MCF 10A (cell line): Measurements from ENCODE around the gene P3H3. TPM values are rescaled to one million over a fixed set of nuclear protein-coding genes. Genes with fewer than 3 reads are reported as not detected.

Experiments used
- BruUV-seq: library from RNA; stranded (reverse); fragments of 400-500 nt; replicated peaks from 2 replicates; lab custom pipeline; 2021; lab: Mats Ljungman, UMichigan
- CTCF ChIA-PET: fragments of 300-600 bp; sonication (Branson Sonifier 250); formaldehyde crosslinking; extraction: SDS; loops from one replicate; lab custom pipeline; 2021; ENCODE audit warnings: antibody characterized with exemption, inconsistent platforms; lab: Yijun Ruan, JAX
- POLR2A ChIA-PET: fragments of 300-600, 350-650 bp; sonication (Branson Sonifier 250); formaldehyde crosslinking; extraction: SDS; loops from one replicate; lab custom pipeline; 2020; ENCODE audit warnings: antibody characterized with exemption, inconsistent platforms; lab: Yijun Ruan, JAX
- DNase-seq: peaks from one replicate; pipeline ENCODE4 v3.0.0-alpha.2; 2018; ENCODE audit not compliant: unreplicated experiment
- H3K27ac Mint-ChIP-seq: one replicate; pipeline ENCODE4 v1.8.0; 2022; ENCODE audit warnings: mild to moderate bottlenecking, low read depth, mixed read lengths; ENCODE audit not compliant: unreplicated experiment
- H3K27me3 Mint-ChIP-seq: one replicate; pipeline ENCODE4 v1.8.0; 2022; ENCODE audit warnings: mixed read lengths; ENCODE audit not compliant: insufficient read depth, unreplicated experiment
- H3K36me3 Mint-ChIP-seq: one replicate; pipeline ENCODE4 v1.8.0; 2022; ENCODE audit warnings: mild to moderate bottlenecking, moderate library complexity, mixed read lengths; ENCODE audit not compliant: insufficient read depth, unreplicated experiment
- H3K4me1 Mint-ChIP-seq: one replicate; pipeline ENCODE4 v1.8.0; 2022; ENCODE audit warnings: mixed read lengths; ENCODE audit not compliant: insufficient read depth, unreplicated experiment
- H3K4me3 Mint-ChIP-seq: one replicate; pipeline ENCODE4 v1.8.0; 2022; ENCODE audit warnings: mild to moderate bottlenecking, moderate library complexity, mixed read lengths; ENCODE audit not compliant: unreplicated experiment
- H3K9me3 Mint-ChIP-seq: one replicate; pipeline ENCODE4 v1.8.0; 2022; ENCODE audit warnings: mixed read lengths; ENCODE audit not compliant: unreplicated experiment
- CTCF ChIP-seq: fragments of 200-600 bp; IDR thresholded peaks from one replicate; pipeline ENCODE4 v1.8.0; 2022; ENCODE audit warnings: antibody characterized with exemption, mild to moderate bottlenecking; ENCODE audit not compliant: unreplicated experiment
- intact Hi-C: fragments of 100-400 bp; cut with micrococcal nuclease; formaldehyde crosslinking; loops from 2 replicates; pipeline ENCODE4 v1.14.1; 2022
- total RNA-seq: library from RNA; stranded (reverse); gene quantifications from 2 replicates; pipeline ENCODE4 v1.2.3, GENCODE V29; 2022

Gene P3H3
- total RNA-seq, 1 experiment from 2014 or later: 0.47 TPM

- ChIA-PET POLR2A (interaction anchor here (0.6 kb wide), 1 partner anchor 128 kb away, joined by 3 read pairs; the partner anchor contains the start of gene ZNF384), CTCF (no interaction called here)
- DNase-seq: no peak
- no peaks in the 10 kb centered on the region for H3K9me3 Mint-ChIP-seq
- no peaks in the 10 kb centered on the region for H3K4me1 Mint-ChIP-seq
- no TSS peak for BruUV-seq
- no peak overlapping the region for H3K27ac Mint-ChIP-seq
- no peak for TF ChIP-seq CTCF
- no peak overlapping the region for H3K4me3 Mint-ChIP-seq
- H3K36me3 Mint-ChIP-seq: no peaks in the 10 kb centered on the region
- intact Hi-C loops: no loop called here
- peaks cover 50% of the 10 kb centered on the region for H3K27me3 Mint-ChIP-seq
These were observed 10.5 kb upstream of the P3H3 start for GRCh38 chr12:6817662-6818157.

GRCh38 chr12:6818222-6818621 is 10.0 kb upstream of the P3H3 start:
- BruUV-seq: no TSS peak
- no peak for TF ChIP-seq CTCF
- no peaks in the 10 kb centered on the region for H3K9me3 Mint-ChIP-seq
- H3K36me3 Mint-ChIP-seq: no peaks in the 10 kb centered on the region
- H3K27ac Mint-ChIP-seq: no peak overlapping the region
- no peak for DNase-seq
- intact Hi-C loops: no loop called here
- no peaks in the 10 kb centered on the region for H3K4me1 Mint-ChIP-seq
- CTCF ChIA-PET: no interaction called here
- H3K4me3 Mint-ChIP-seq: no peak overlapping the region
- peaks cover 55% of the 10 kb centered on the region for H3K27me3 Mint-ChIP-seq
- POLR2A ChIA-PET: interaction anchor here (0.6 kb wide), 1 partner anchor 129 kb away, joined by 3 read pairs; the partner anchor contains the start of gene ZNF384

GRCh38 chr12:6818645-6819044 is 9.6 kb upstream of the P3H3 start:
- H3K27ac Mint-ChIP-seq: no peak overlapping the region
- ChIA-PET CTCF (no interaction called here), POLR2A (interaction anchor here (0.6 kb wide), 1 partner anchor 129 kb away, joined by 3 read pairs; the partner anchor contains the start of gene ZNF384)
- intact Hi-C loops: no loop called here
- H3K9me3 Mint-ChIP-seq: no peaks in the 10 kb centered on the region
- no peak for DNase-seq
- BruUV-seq: no TSS peak
- H3K27me3 Mint-ChIP-seq: peaks cover 56% of the 10 kb centered on the region
- H3K36me3 Mint-ChIP-seq: no peaks in the 10 kb centered on the region
- no peaks in the 10 kb centered on the region for H3K4me1 Mint-ChIP-seq
- no peak overlapping the region for H3K4me3 Mint-ChIP-seq
- TF ChIP-seq CTCF: no peak

GRCh38 chr12:6819106-6820030 is 8.8 kb upstream of the P3H3 start:
- TF ChIP-seq CTCF: no peak
- ChIA-PET POLR2A (no interaction called here), CTCF (interaction anchor here (0.9 kb wide), 1 partner anchor 17 kb away, joined by 3 read pairs; no protein-coding TSS in a partner anchor)
- no peak for DNase-seq
- Mint-ChIP-seq H3K27ac (no peak overlapping the region), H3K4me3 (no peak overlapping the region), H3K27me3 (peaks cover 56% of the 10 kb centered on the region), H3K36me3 (no peaks in the 10 kb centered on the region), H3K9me3 (no peaks in the 10 kb centered on the region), H3K4me1 (no peaks in the 10 kb centered on the region)
- intact Hi-C loops: no loop called here
- no TSS peak for BruUV-seq
